ENCODE results near the gene PIRT. TPM values are rescaled to one million over a fixed set of nuclear protein-coding genes. Genes with fewer than 3 reads are reported as not detected.

Gene PIRT
- total and polyA plus RNA-seq, 2 donors (not counting 1 experiment from before 2014, with no cell fraction given): not detected

- no peak for TF ChIP-seq EZH2 (IDR thresholded peaks at IDR 0.05; ENCODE audit: low read length, missing control alignments)
- no peak for TF ChIP-seq CTCF (conservative IDR thresholded peaks at IDR 0.05 in 1 of 2, IDR thresholded peaks at IDR 0.05 in 1 of 2; ENCODE audit: low read depth in 1 of 2, low read length in 2 of 2)
- Histone ChIP-seq H2AFZ (ENCODE audit: low read length) (no peak overlapping the region), H3K36me3 (ENCODE audit: control insufficient read depth, insufficient read depth, low read length) (no peaks in the 10 kb centered on the region), H3K27ac (ENCODE audit: insufficient read depth, low read length) (no peak overlapping the region), H4K20me1 (ENCODE audit: control insufficient read depth, extremely low read depth, insufficient read depth, low read length) (no peaks in the 10 kb centered on the region), H3K9me3 (ENCODE audit: control insufficient read depth, insufficient read depth, low read depth, low read length) (no peaks in the 10 kb centered on the region), H3K79me2 (ENCODE audit: control insufficient read depth, insufficient read depth, low read length) (no peaks in the 10 kb centered on the region), H3K4me2 (ENCODE audit: extremely low read depth, insufficient read depth, low read length) (no peak overlapping the region), H3K27me3 (ENCODE audit: control insufficient read depth, insufficient read depth, low read length) (no peaks in the 10 kb centered on the region), H3K9ac (ENCODE audit: insufficient read depth, low read length) (no peak overlapping the region), H3K4me1 (ENCODE audit: control insufficient read depth, extremely low read depth, insufficient read depth, low read length) (no peaks in the 10 kb centered on the region), H3K4me3 (replicated peaks in 1 of 4; ENCODE audit: control extremely low read depth in 1 of 4, insufficient read depth in 1 of 4, low read depth in 3 of 4, low read length in 4 of 4) (no peak overlapping the region)
- DNase-seq (ENCODE audit: low read depth in 2 of 2): no peak
These were observed 30.2 kb downstream of the PIRT start for GRCh38 chr17:10807704-10808128.

GRCh38 chr17:10806545-10807262, 31.2 kb downstream of the PIRT start:
- Histone ChIP-seq H3K9me3 (ENCODE audit: control insufficient read depth, insufficient read depth, low read depth, low read length) (no peaks in the 10 kb centered on the region), H3K9ac (ENCODE audit: insufficient read depth, low read length) (no peak overlapping the region), H3K27ac (ENCODE audit: insufficient read depth, low read length) (no peak overlapping the region), H3K4me1 (ENCODE audit: control insufficient read depth, extremely low read depth, insufficient read depth, low read length) (no peaks in the 10 kb centered on the region), H3K4me2 (ENCODE audit: extremely low read depth, insufficient read depth, low read length) (no peak overlapping the region), H3K79me2 (ENCODE audit: control insufficient read depth, insufficient read depth, low read length) (no peaks in the 10 kb centered on the region), H3K27me3 (ENCODE audit: control insufficient read depth, insufficient read depth, low read length) (no peaks in the 10 kb centered on the region), H2AFZ (ENCODE audit: low read length) (no peak overlapping the region), H3K4me3 (replicated peaks in 1 of 4; ENCODE audit: control extremely low read depth in 1 of 4, insufficient read depth in 1 of 4, low read depth in 3 of 4, low read length in 4 of 4) (no peak overlapping the region), H3K36me3 (ENCODE audit: control insufficient read depth, insufficient read depth, low read length) (no peaks in the 10 kb centered on the region), H4K20me1 (ENCODE audit: control insufficient read depth, extremely low read depth, insufficient read depth, low read length) (no peaks in the 10 kb centered on the region)
- DNase-seq (ENCODE audit: low read depth in 2 of 2): no peak
- TF ChIP-seq EZH2 (IDR thresholded peaks at IDR 0.05; ENCODE audit: low read length, missing control alignments) (no peak), CTCF (conservative IDR thresholded peaks at IDR 0.05 in 1 of 2, IDR thresholded peaks at IDR 0.05 in 1 of 2; ENCODE audit: low read depth in 1 of 2, low read length in 2 of 2) (no peak)

- Histone ChIP-seq H3K4me1 (ENCODE audit: control insufficient read depth, extremely low read depth, insufficient read depth, low read length) (no peaks in the 10 kb centered on the region), H3K9me3 (ENCODE audit: control insufficient read depth, insufficient read depth, low read depth, low read length) (no peaks in the 10 kb centered on the region), H3K9ac (ENCODE audit: insufficient read depth, low read length) (no peak overlapping the region), H4K20me1 (ENCODE audit: control insufficient read depth, extremely low read depth, insufficient read depth, low read length) (no peaks in the 10 kb centered on the region), H3K4me3 (replicated peaks in 1 of 4; ENCODE audit: control extremely low read depth in 1 of 4, insufficient read depth in 1 of 4, low read depth in 3 of 4, low read length in 4 of 4) (no peak overlapping the region), H2AFZ (ENCODE audit: low read length) (no peak overlapping the region), H3K27me3 (ENCODE audit: control insufficient read depth, insufficient read depth, low read length) (no peaks in the 10 kb centered on the region), H3K27ac (ENCODE audit: insufficient read depth, low read length) (no peak overlapping the region), H3K79me2 (ENCODE audit: control insufficient read depth, insufficient read depth, low read length) (no peaks in the 10 kb centered on the region), H3K4me2 (ENCODE audit: extremely low read depth, insufficient read depth, low read length) (no peak overlapping the region), H3K36me3 (ENCODE audit: control insufficient read depth, insufficient read depth, low read length) (no peaks in the 10 kb centered on the region)
- DNase-seq (ENCODE audit: low read depth in 2 of 2): no peak
- TF ChIP-seq EZH2 (IDR thresholded peaks at IDR 0.05; ENCODE audit: low read length, missing control alignments): no peak
- TF ChIP-seq CTCF (conservative IDR thresholded peaks at IDR 0.05 in 1 of 2, IDR thresholded peaks at IDR 0.05 in 1 of 2; ENCODE audit: low read depth in 1 of 2, low read length in 2 of 2): no peak
These were observed 32.0 kb downstream of the PIRT start for GRCh38 chr17:10805911-10806310.

All from fibroblast of lung (primary cell).